HepG2 (cell line): ENCODE data around the gene MLXIPL. TPM values are rescaled to one million over a fixed set of nuclear protein-coding genes. Genes with fewer than 3 reads are reported as not detected.

Source experiments
- ATF1 ChIP-seq: IDR thresholded peaks from 2 replicates; pipeline ENCODE4 v1.6.1; 2016; ENCODE audit warnings: mild to moderate bottlenecking, control low read depth
- ATF7-NPFF ChIP-seq: sonication (generic); formaldehyde crosslinking; IDR thresholded peaks from 2 replicates; pipeline ENCODE4 v1.8.1; 2023; ENCODE audit warnings: mild to moderate bottlenecking, low read depth, missing genetic modification reagents, moderate library complexity
- CBFB ChIP-seq: sonication (generic); formaldehyde crosslinking; IDR thresholded peaks from 2 replicates; pipeline ENCODE4 v1.4.0; 2020; ENCODE audit warnings: missing genetic modification reagents
- EED ChIP-seq: sonication (generic); formaldehyde crosslinking; IDR thresholded peaks from 2 replicates; pipeline ENCODE4 v1.5.0; 2020; ENCODE audit warnings: mild to moderate bottlenecking, missing genetic modification reagents
- FLYWCH1 ChIP-seq: sonication (generic); formaldehyde crosslinking; IDR thresholded peaks from 2 replicates; pipeline ENCODE4 v1.8.1; 2023; ENCODE audit warnings: mild to moderate bottlenecking, missing genetic modification reagents
- GATAD2A ChIP-seq: IDR thresholded peaks from 2 replicates; pipeline ENCODE4 v1.6.1; 2016
- GZF1 ChIP-seq: sonication (generic); formaldehyde crosslinking; IDR thresholded peaks from 2 replicates; pipeline ENCODE4 v1.5.1; 2020; ENCODE audit warnings: mild to moderate bottlenecking, missing genetic modification reagents
- HNF4G ChIP-seq, 2 experiments: sonication (generic) in 1 of 2; formaldehyde crosslinking in 1 of 2; IDR thresholded peaks; 2 replicates each; pipeline versions ENCODE4 v1.4.0 to v1.6.1; 2011 to 2020; ENCODE audit warnings: borderline replicate concordance in 2 of 2, low read depth in 2 of 2, mild to moderate bottlenecking in 2 of 2, low read length in 1 of 2, missing genetic modification reagents in 1 of 2, moderate library complexity in 1 of 2
- NPAS2 ChIP-seq: sonication (generic); formaldehyde crosslinking; IDR thresholded peaks from 2 replicates; pipeline ENCODE4 v1.8.0; 2022; ENCODE audit warnings: mild to moderate bottlenecking, missing genetic modification reagents, borderline replicate concordance
- SAFB2 ChIP-seq: sonication (generic); formaldehyde crosslinking; IDR thresholded peaks from 2 replicates; pipeline ENCODE4 v1.5.1; 2020; ENCODE audit warnings: missing genetic modification reagents, low read depth, mild to moderate bottlenecking, borderline replicate concordance
- ZEB1 ChIP-seq: IDR thresholded peaks from 2 replicates; pipeline ENCODE4 v1.6.1; 2012; ENCODE audit warnings: mild to moderate bottlenecking, low read depth, inconsistent platforms; ENCODE audit not compliant: insufficient replicate concordance
- ZKSCAN8 ChIP-seq: IDR thresholded peaks from 2 replicates; pipeline ENCODE4 v1.6.1; 2016; ENCODE audit warnings: borderline replicate concordance, missing genetic modification reagents, missing compliant biosample characterization
- ZNF101 ChIP-seq: sonication (generic); formaldehyde crosslinking; IDR thresholded peaks from 2 replicates; pipeline ENCODE4 v1.4.0; 2020; ENCODE audit warnings: mild to moderate bottlenecking, low read depth, missing genetic modification reagents, borderline replicate concordance
- ZNF121 ChIP-seq: sonication (generic); formaldehyde crosslinking; IDR thresholded peaks from 2 replicates; pipeline ENCODE4 v1.5.0; 2020; ENCODE audit warnings: mild to moderate bottlenecking, missing genetic modification reagents
- ZNF567 ChIP-seq: sonication (generic); formaldehyde crosslinking; IDR thresholded peaks from 2 replicates; pipeline ENCODE4 v1.8.1; 2023; ENCODE audit warnings: mild to moderate bottlenecking, missing genetic modification reagents, borderline replicate concordance
- ZSCAN25 ChIP-seq: sonication (generic); formaldehyde crosslinking; IDR thresholded peaks from 2 replicates; pipeline ENCODE4 v1.8.0; 2022; ENCODE audit warnings: mild to moderate bottlenecking, missing genetic modification reagents
- polyA plus RNA-seq, 8 experiments: library from polyadenylated mRNA; depleted of rRNA in 3 of 8; stranded (reverse) in 7 of 8; unstranded in 1 of 8; fragments of >200 nt; fragmentation: Illumina TruSeq in 4 of 8; extraction: Trizol in 4 of 8; gene quantifications; 2 replicates each; pipeline versions ENCODE4 v1.2.1 to v1.2.3, GENCODE V29; 2011 to 2016; ENCODE audit warnings: low read depth in 4 of 8, missing spikeins in 1 of 8, mixed read lengths in 1 of 8; ENCODE audit not compliant: insufficient read depth in 1 of 8
- total RNA-seq, 5 experiments: library from RNA; depleted of rRNA; stranded (reverse); fragments of >200 nt; fragmentation: Illumina TruSeq; extraction: Trizol; gene quantifications; 2 replicates each; pipeline ENCODE4 v1.2.3, GENCODE V29; 2016; ENCODE audit warnings: low read depth in 1 of 5
- TF ChIP-seq, protein P1 (sequence below): fragments of 450-650 bp; IDR thresholded peaks from 2 replicates; pipeline ENCODE4 v1.6.1; 2017; ENCODE audit warnings: mild to moderate bottlenecking
- TF ChIP-seq, protein P2 (sequence below): sonication (generic); formaldehyde crosslinking; IDR thresholded peaks from 2 replicates; pipeline ENCODE4 v1.5.0; 2020; ENCODE audit warnings: mild to moderate bottlenecking, missing genetic modification reagents
- TF ChIP-seq, protein P3 (sequence below): sonication (generic); formaldehyde crosslinking; IDR thresholded peaks from 2 replicates; pipeline ENCODE4 v1.8.0; 2022; ENCODE audit warnings: mild to moderate bottlenecking, missing genetic modification reagents, moderate library complexity
- TF ChIP-seq, protein P4 (sequence below): fragments of 450-650 bp; IDR thresholded peaks from 2 replicates; pipeline ENCODE4 v1.6.1; 2017
- TF ChIP-seq, protein P5 (sequence below): IDR thresholded peaks from 2 replicates; pipeline ENCODE4 v1.6.1; 2016; ENCODE audit warnings: missing genetic modification reagents, missing compliant biosample characterization

Gene MLXIPL
- total and polyA plus RNA-seq, 2 of the 13 experiments (the other 11 are each of a cell fraction or from before 2014, with no cell fraction given): 51.6 to 60.1 TPM

DNA sequence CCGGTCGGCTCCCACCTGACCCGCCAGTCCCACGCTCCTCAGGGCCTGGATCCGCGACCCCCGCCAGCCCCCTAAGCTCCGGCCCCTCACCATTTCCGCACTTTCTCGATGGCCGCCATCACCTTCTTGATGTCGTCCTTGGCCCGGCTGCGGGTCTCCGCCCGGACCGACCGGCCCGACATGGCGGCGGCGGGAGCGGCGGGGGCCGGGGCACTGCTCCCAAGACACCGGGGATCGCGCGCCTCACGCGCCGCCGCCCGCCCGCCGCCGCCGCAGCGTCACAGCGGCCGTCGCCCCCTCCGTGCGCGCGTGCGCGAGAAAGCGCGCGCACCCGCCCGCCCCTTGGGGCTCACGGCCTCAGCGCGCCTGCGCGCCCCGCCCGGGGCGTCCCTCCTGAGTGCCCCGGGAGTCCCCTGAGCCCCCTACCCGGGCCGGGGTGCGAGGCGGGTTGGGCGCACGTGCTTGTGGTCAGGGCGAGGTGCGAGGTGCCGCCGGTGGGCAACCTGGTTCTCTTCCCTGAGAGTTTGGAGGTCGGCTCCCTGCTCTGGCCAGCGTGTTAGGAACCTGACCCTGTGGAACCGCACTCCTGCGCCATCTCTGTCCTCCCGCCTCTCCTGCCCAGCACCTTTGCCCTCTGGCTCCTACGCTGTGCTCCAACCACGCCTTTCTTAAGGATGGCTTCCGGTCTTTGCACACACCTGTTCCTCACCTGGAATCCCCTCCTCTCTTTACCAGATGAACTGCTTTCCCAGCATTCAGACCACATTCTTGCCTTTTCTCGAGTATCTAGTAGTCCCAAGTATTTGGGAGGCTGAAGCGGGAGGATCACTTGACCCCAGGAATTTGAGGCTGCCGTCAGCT, 66.7 kb downstream of the MLXIPL start, which contains the start of gene BCL7B (continued):
- TF ChIP-seq, protein P1, sequence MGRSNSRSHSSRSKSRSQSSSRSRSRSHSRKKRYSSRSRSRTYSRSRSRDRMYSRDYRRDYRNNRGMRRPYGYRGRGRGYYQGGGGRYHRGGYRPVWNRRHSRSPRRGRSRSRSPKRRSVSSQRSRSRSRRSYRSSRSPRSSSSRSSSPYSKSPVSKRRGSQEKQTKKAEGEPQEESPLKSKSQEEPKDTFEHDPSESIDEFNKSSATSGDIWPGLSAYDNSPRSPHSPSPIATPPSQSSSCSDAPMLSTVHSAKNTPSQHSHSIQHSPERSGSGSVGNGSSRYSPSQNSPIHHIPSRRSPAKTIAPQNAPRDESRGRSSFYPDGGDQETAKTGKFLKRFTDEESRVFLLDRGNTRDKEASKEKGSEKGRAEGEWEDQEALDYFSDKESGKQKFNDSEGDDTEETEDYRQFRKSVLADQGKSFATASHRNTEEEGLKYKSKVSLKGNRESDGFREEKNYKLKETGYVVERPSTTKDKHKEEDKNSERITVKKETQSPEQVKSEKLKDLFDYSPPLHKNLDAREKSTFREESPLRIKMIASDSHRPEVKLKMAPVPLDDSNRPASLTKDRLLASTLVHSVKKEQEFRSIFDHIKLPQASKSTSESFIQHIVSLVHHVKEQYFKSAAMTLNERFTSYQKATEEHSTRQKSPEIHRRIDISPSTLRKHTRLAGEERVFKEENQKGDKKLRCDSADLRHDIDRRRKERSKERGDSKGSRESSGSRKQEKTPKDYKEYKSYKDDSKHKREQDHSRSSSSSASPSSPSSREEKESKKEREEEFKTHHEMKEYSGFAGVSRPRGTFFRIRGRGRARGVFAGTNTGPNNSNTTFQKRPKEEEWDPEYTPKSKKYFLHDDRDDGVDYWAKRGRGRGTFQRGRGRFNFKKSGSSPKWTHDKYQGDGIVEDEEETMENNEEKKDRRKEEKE: no peak
- TF ChIP-seq EED (CRISPR knock-in tag) (peak; percentile 97), ZNF121 (CRISPR knock-in tag) (no peak), ATF1 (CRISPR knock-in tag) (no peak), ZKSCAN8 (CRISPR knock-in tag) (no peak), ZEB1 (peak; percentile 92), GZF1 (CRISPR knock-in tag) (peak; percentile 90; the same call in 1 of the 2 replicates), CBFB (peak; percentile 79), ZNF567 (0 out of 2 replicates have a peak, but pooled peaks have one; percentile 76), GATAD2A (CRISPR knock-in tag) (peak; percentile 34; the same call in 1 of the 2 replicates), FLYWCH1 (no peak), ZNF101 (CRISPR knock-in tag) (no peak), ATF7-NPFF (CRISPR knock-in tag) (peak; percentile 96), SAFB2 (0 out of 2 replicates have a peak, but pooled peaks have one; percentile 49), ZSCAN25 (peak; percentile 76; the same call in 1 of the 2 replicates), NPAS2 (CRISPR knock-in tag) (no peak), HNF4G (IDR thresholded peaks at IDR 0.05; ENCODE audit: borderline replicate concordance, low read depth, low read length) (peak; percentile 34; the same call in 1 of the 2 replicates), HNF4G (CRISPR knock-in tag; IDR thresholded peaks at IDR 0.05; ENCODE audit: borderline replicate concordance, low read depth) (no peak; the same call in 1 of the 2 replicates)
- TF ChIP-seq, protein P2, sequence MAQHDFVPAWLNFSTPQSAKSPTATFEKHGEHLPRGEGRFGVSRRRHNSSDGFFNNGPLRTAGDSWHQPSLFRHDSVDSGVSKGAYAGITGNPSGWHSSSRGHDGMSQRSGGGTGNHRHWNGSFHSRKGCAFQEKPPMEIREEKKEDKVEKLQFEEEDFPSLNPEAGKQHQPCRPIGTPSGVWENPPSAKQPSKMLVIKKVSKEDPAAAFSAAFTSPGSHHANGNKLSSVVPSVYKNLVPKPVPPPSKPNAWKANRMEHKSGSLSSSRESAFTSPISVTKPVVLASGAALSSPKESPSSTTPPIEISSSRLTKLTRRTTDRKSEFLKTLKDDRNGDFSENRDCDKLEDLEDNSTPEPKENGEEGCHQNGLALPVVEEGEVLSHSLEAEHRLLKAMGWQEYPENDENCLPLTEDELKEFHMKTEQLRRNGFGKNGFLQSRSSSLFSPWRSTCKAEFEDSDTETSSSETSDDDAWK (CRISPR knock-in tag): no peak
- TF ChIP-seq, protein P3, sequence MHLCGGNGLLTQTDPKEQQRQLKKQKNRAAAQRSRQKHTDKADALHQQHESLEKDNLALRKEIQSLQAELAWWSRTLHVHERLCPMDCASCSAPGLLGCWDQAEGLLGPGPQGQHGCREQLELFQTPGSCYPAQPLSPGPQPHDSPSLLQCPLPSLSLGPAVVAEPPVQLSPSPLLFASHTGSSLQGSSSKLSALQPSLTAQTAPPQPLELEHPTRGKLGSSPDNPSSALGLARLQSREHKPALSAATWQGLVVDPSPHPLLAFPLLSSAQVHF (CRISPR knock-in tag): peak; percentile 92
- TF ChIP-seq, protein P4, sequence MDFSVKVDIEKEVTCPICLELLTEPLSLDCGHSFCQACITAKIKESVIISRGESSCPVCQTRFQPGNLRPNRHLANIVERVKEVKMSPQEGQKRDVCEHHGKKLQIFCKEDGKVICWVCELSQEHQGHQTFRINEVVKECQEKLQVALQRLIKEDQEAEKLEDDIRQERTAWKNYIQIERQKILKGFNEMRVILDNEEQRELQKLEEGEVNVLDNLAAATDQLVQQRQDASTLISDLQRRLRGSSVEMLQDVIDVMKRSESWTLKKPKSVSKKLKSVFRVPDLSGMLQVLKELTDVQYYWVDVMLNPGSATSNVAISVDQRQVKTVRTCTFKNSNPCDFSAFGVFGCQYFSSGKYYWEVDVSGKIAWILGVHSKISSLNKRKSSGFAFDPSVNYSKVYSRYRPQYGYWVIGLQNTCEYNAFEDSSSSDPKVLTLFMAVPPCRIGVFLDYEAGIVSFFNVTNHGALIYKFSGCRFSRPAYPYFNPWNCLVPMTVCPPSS: no peak
- TF ChIP-seq, protein P5, sequence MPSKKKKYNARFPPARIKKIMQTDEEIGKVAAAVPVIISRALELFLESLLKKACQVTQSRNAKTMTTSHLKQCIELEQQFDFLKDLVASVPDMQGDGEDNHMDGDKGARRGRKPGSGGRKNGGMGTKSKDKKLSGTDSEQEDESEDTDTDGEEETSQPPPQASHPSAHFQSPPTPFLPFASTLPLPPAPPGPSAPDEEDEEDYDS (CRISPR knock-in tag): peak; percentile 66
